Karpas-422 (cell line): Measurements from ENCODE around the gene PAPPA. TPM values are rescaled to one million over a fixed set of nuclear protein-coding genes. Genes with fewer than 3 reads are reported as not detected.

Experiments
- DNase-seq: peaks from one replicate; pipeline ENCODE4 v3.0.0-alpha.2; 2015
- H2AFZ ChIP-seq: fragments of 200-600 bp; sonication (generic); 2 replicates; pipeline ENCODE4 v1.6.1; 2014; ENCODE audit warnings: antibody characterized with exemption, low read length, mixed read lengths
- H3K27ac ChIP-seq: fragments of 200-600 bp; sonication (generic); 2 replicates; pipeline ENCODE4 v1.5.1; 2014; ENCODE audit warnings: mild to moderate bottlenecking, low read length, moderate library complexity
- H3K27me3 ChIP-seq: fragments of 200-600 bp; sonication (generic); 2 replicates; pipeline ENCODE4 v1.6.1; 2014; ENCODE audit warnings: low read length, mixed read lengths
- H3K36me3 ChIP-seq: fragments of 200-600 bp; sonication (generic); 2 replicates; pipeline ENCODE4 v1.6.1; 2014; ENCODE audit warnings: low read length, mixed read lengths; ENCODE audit not compliant: insufficient read depth
- H3K4me1 ChIP-seq: fragments of 200-600 bp; sonication (generic); 2 replicates; pipeline ENCODE4 v1.6.1; 2014; ENCODE audit warnings: mild to moderate bottlenecking, low read length, mixed read lengths
- H3K4me2 ChIP-seq: fragments of 200-600 bp; sonication (generic); 2 replicates; pipeline ENCODE4 v1.6.1; 2014; ENCODE audit warnings: low read length, low read depth, mild to moderate bottlenecking; ENCODE audit not compliant: poor library complexity, severe bottlenecking
- H3K4me3 ChIP-seq: fragments of 200-600 bp; sonication (generic); 2 replicates; pipeline ENCODE4 v1.5.1; 2014; ENCODE audit warnings: mild to moderate bottlenecking, antibody characterized with exemption, low read length, mixed read lengths
- H3K79me2 ChIP-seq: fragments of 200-600 bp; sonication (generic); 2 replicates; pipeline ENCODE4 v1.6.1; 2014; ENCODE audit warnings: mild to moderate bottlenecking, low read length, mixed read lengths
- H3K9ac ChIP-seq: fragments of 200-600 bp; sonication (generic); 2 replicates; pipeline ENCODE4 v1.6.0; 2014; ENCODE audit warnings: low read length
- H3K9me2 ChIP-seq: fragments of 200-600 bp; sonication (generic), shearing (Covaris generic); replicated peaks from 2 replicates; pipeline ENCODE4 v1.6.0; 2014; ENCODE audit warnings: mild to moderate bottlenecking, low read length, moderate library complexity; ENCODE audit not compliant: insufficient read depth
- H3K9me3 ChIP-seq: fragments of 300-700, 200-600 bp; sonication (generic); 2 replicates; pipeline ENCODE4 v1.6.1; 2014; ENCODE audit warnings: low read length, mixed read lengths
- H4K20me1 ChIP-seq: fragments of 200-600 bp; sonication (generic); 2 replicates; pipeline ENCODE4 v1.6.1; 2014; ENCODE audit warnings: mild to moderate bottlenecking, antibody characterized with exemption, low read length, low read depth; ENCODE audit not compliant: insufficient read depth
- total RNA-seq: library from RNA; depleted of rRNA; stranded (reverse); fragments of >200 nt; shearing (Covaris generic); gene quantifications from 2 replicates; pipeline ENCODE4 v1.2.3, GENCODE V29; 2014; ENCODE audit warnings: low replicate concordance

Gene PAPPA
- total RNA-seq, 1 experiment from 2014 or later: 0.30 TPM

DNA sequence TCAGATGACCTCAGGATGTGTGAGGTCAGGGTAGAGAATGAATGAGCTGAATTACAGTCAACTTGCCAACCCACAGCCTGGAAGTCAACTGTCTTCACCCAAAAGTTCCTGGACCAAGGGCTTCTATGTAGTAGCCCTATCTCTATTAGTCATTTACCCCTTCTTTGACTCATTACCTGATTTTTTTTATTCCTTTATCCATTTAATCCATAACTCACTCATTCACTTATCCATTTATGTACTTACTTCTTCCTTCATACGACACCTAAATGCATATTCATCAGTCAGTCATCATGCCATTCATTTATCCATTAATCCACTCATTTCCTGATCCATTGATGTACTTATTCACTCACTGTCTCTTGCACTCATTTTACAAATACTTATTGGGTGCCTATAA lies 212.7 kb downstream of the PAPPA start:
- Histone ChIP-seq H3K36me3 (no peaks in the 10 kb centered on the region), H3K9ac (no peak overlapping the region), H3K9me3 (no peaks in the 10 kb centered on the region), H4K20me1 (no peaks in the 10 kb centered on the region), H3K9me2 (no peaks in the 10 kb centered on the region), H2AFZ (no peak overlapping the region), H3K79me2 (no peaks in the 10 kb centered on the region), H3K4me1 (peaks cover 24% of the 10 kb centered on the region), H3K4me2 (no peak overlapping the region), H3K27me3 (no peaks in the 10 kb centered on the region; the same call in 1 of the 2 replicates), H3K27ac (no peak overlapping the region), H3K4me3 (no peak overlapping the region)
- no peak for DNase-seq

DNA sequence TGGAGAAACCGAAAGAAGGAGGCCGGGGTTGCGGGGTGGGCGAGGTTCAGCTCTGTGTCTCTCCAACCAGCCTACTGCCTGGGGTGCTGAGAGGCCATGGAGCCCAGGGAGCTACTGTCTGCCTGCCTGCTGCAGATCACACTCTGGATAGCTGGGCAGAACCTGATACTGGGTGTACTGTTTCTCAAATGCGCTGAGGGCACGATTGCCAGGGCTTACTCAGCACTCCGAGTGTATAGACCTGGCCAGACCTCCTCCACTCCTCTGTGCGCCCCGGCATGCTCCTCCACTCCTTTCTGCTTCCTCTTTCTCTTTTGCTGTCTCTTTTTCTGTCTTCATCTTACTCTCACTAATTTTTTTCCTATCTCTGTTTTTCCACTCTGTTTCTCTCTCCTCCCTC lies 215.1 kb downstream of the PAPPA start:
- no peak overlapping the region for H3K27ac ChIP-seq
- no peaks in the 10 kb centered on the region for H3K27me3 ChIP-seq
- H3K9ac ChIP-seq: no peak overlapping the region
- no peaks in the 10 kb centered on the region for H3K9me3 ChIP-seq
- H3K4me1 ChIP-seq: no peaks in the 10 kb centered on the region; the same call in 1 of the 2 replicates
- DNase-seq: peak; percentile 44
- H4K20me1 ChIP-seq: no peaks in the 10 kb centered on the region
- no peaks in the 10 kb centered on the region for H3K36me3 ChIP-seq
- H3K79me2 ChIP-seq: no peaks in the 10 kb centered on the region
- H3K4me3 ChIP-seq: no peak overlapping the region
- no peaks in the 10 kb centered on the region for H3K9me2 ChIP-seq
- no peak overlapping the region for H2AFZ ChIP-seq
- no peak overlapping the region for H3K4me2 ChIP-seq

DNA sequence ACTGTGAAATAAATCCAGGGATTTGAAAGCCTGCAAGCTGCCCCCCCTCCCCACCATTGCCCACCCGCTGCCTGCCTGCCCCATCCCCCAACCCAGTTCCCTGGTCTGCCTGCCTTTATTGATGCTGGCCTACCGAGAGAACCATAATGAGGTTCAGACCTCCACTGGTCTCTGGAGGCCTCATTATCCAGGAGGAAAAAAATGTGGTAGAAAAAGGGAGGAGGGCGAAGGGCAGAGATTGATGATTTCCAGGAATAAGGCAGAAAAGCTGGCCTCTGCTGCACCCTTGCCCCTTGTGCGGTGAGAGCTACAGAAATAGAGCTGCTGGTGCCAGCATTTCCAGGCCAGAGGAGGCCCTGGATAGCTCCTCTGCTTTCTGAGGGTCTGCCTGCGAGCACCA lies 216.1 kb downstream of the PAPPA start:
- Histone ChIP-seq H3K36me3 (no peaks in the 10 kb centered on the region), H3K9me2 (no peaks in the 10 kb centered on the region), H3K4me3 (no peak overlapping the region), H3K79me2 (no peaks in the 10 kb centered on the region), H4K20me1 (no peaks in the 10 kb centered on the region), H3K27me3 (no peaks in the 10 kb centered on the region), H3K9ac (no peak overlapping the region), H2AFZ (no peak overlapping the region), H3K4me1 (no peaks in the 10 kb centered on the region), H3K9me3 (no peaks in the 10 kb centered on the region), H3K27ac (no peak overlapping the region), H3K4me2 (no peak overlapping the region)
- DNase-seq: no peak

DNA sequence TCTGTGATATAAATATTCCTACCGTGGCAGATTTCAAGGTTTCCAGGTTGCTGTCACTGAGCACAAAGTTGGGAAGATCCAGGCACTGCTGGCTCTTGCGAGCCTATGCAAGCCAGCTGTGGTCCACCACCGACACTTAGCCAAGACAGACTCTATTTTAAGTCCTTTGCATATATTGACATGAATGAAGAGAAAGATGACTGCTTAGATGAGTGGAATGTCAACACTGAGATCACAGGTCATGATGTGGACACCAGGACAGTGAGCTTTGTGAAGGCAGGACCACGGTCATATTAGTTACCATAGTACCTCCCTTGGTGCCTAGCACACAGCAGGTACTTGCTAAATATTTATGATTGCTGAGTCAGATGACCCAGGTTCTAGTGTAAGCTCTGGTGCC lies 217.0 kb downstream of the PAPPA start:
- Histone ChIP-seq H3K4me1 (no peaks in the 10 kb centered on the region), H3K27me3 (no peaks in the 10 kb centered on the region), H2AFZ (no peak overlapping the region), H3K79me2 (no peaks in the 10 kb centered on the region), H3K9ac (no peak overlapping the region), H3K36me3 (no peaks in the 10 kb centered on the region), H3K4me3 (no peak overlapping the region), H3K27ac (no peak overlapping the region), H3K9me2 (no peaks in the 10 kb centered on the region), H3K4me2 (no peak overlapping the region), H3K9me3 (no peaks in the 10 kb centered on the region), H4K20me1 (no peaks in the 10 kb centered on the region)
- no peak for DNase-seq

DNA sequence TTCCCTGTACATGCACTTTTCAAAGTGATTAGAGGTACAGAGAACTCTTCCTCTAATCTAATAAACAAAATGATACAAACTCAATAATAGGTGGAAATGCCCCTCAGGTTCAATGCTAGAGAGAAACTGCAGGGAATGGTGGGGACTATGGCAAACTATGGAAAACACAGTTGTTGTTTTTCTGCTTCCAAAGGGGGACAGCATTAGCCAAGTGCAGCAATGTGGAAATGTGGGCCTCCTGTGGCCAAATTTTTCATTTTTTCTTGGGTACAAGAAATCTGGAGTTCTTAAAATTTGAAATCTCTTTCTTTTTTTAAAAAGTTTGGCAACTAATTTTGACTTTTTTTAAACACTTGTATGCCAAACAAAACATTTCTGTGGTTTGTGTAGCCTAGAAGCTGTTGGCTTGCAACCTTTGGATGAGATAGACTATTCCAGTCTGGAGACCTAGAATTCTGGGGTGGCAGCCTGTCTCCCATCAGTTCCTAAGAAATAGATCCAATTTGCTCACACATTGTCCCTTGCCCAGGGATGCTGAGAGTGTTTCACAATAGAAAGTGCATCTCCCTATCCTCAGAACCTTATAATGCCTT lies 218.6 kb downstream of the PAPPA start:
- H3K4me2 ChIP-seq: no peak overlapping the region
- H3K4me1 ChIP-seq: no peaks in the 10 kb centered on the region
- no peaks in the 10 kb centered on the region for H4K20me1 ChIP-seq
- H3K36me3 ChIP-seq: no peaks in the 10 kb centered on the region
- DNase-seq: no peak
- H3K4me3 ChIP-seq: no peak overlapping the region
- H3K79me2 ChIP-seq: no peaks in the 10 kb centered on the region
- H3K27ac ChIP-seq: no peak overlapping the region
- no peak overlapping the region for H3K9ac ChIP-seq
- no peaks in the 10 kb centered on the region for H3K9me2 ChIP-seq
- no peaks in the 10 kb centered on the region for H3K9me3 ChIP-seq
- H2AFZ ChIP-seq: no peak overlapping the region
- H3K27me3 ChIP-seq: no peaks in the 10 kb centered on the region

DNA sequence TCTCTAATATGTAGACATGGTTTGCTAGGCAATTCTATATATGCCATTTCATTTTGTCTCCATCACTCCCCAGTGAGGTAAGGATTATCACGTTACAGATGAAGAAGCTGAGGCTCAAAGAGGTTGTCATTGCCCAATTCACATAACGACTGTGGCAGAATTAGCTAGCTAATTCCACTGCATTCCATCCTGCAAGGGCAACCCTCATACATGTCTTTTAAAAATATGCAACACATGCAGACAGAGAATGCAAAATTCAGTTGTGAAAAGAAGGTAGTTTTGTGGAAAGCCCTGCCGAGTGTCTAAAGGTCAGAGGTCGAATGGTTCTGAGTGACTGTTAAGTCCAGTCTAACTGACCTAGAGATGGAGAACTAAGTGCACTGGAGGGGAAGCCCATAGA lies 219.2 kb downstream of the PAPPA start:
- no peaks in the 10 kb centered on the region for H3K27me3 ChIP-seq
- no peaks in the 10 kb centered on the region for H3K79me2 ChIP-seq
- H3K27ac ChIP-seq: no peak overlapping the region
- H4K20me1 ChIP-seq: no peaks in the 10 kb centered on the region
- no peak for DNase-seq
- H3K36me3 ChIP-seq: no peaks in the 10 kb centered on the region
- no peak overlapping the region for H2AFZ ChIP-seq
- no peaks in the 10 kb centered on the region for H3K9me2 ChIP-seq
- H3K4me3 ChIP-seq: no peak overlapping the region
- no peaks in the 10 kb centered on the region for H3K9me3 ChIP-seq
- no peaks in the 10 kb centered on the region for H3K4me1 ChIP-seq
- H3K4me2 ChIP-seq: no peak overlapping the region
- no peak overlapping the region for H3K9ac ChIP-seq

DNA sequence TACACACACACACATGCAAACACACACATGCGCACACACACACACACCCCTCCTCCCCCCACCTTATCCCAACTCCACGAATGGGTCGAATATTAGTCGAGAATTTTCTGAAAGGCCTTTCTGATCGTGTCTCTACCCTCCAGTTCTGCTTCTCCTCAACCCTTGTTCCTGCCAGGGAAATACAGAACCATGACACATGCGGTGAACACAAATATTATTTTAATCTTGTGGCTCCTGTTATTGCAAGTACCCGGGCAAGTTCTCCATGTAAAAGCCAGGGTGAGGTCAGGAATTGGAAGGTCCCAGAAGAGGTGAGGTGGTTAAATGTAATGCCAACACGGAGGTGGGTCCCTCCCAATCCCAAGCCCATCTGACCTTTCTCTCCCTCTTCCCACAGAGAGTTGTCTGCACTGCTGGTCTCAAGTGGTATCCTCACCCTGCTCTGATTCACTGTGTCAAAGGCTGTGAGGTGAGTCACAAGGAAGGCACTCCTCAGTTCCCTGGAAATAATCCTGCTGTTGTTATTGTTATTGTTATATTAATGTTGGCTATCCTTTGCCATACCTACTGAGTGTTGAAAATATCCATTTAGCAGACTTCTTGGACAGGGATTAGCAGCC lies 223.7 kb downstream of the PAPPA start:
- Histone ChIP-seq H3K9me2 (no peaks in the 10 kb centered on the region), H3K4me1 (no peaks in the 10 kb centered on the region), H3K9ac (no peak overlapping the region), H3K9me3 (no peaks in the 10 kb centered on the region), H2AFZ (no peak overlapping the region), H3K4me2 (no peak overlapping the region), H3K36me3 (no peaks in the 10 kb centered on the region), H3K4me3 (no peak overlapping the region), H4K20me1 (no peaks in the 10 kb centered on the region), H3K27me3 (no peaks in the 10 kb centered on the region), H3K27ac (no peak overlapping the region), H3K79me2 (no peaks in the 10 kb centered on the region)
- no peak for DNase-seq

DNA sequence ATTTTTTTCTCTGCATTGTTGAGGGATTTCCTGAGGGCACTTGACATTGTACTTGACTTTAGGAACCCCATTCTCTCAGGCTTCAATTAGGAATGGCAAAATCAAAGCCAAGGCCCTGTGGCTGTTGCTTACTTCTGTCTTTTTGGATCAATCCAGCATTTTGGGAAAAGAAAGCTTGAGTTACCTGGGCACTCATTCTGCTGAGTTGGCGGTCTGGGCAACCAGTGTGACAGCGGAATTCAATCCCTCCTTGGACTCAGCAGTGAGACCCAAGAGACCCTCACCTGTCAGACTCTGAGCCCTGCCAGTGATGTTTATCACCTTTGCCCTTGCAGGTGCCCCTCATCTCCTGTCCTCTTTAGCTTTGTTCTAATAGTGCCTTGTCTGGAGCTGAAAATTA lies 225.3 kb downstream of the PAPPA start:
- no peaks in the 10 kb centered on the region for H3K4me1 ChIP-seq
- H3K9me2 ChIP-seq: no peaks in the 10 kb centered on the region
- no peak for DNase-seq
- H3K79me2 ChIP-seq: no peaks in the 10 kb centered on the region
- H3K27ac ChIP-seq: no peak overlapping the region
- no peaks in the 10 kb centered on the region for H4K20me1 ChIP-seq
- no peak overlapping the region for H3K9ac ChIP-seq
- no peaks in the 10 kb centered on the region for H3K27me3 ChIP-seq
- no peaks in the 10 kb centered on the region for H3K36me3 ChIP-seq
- H3K4me3 ChIP-seq: no peak overlapping the region
- H2AFZ ChIP-seq: no peak overlapping the region
- no peak overlapping the region for H3K4me2 ChIP-seq
- H3K9me3 ChIP-seq: no peaks in the 10 kb centered on the region
